ENCODE measurements around the gene ATP1B4.

ATP1B4 gene

DNA sequence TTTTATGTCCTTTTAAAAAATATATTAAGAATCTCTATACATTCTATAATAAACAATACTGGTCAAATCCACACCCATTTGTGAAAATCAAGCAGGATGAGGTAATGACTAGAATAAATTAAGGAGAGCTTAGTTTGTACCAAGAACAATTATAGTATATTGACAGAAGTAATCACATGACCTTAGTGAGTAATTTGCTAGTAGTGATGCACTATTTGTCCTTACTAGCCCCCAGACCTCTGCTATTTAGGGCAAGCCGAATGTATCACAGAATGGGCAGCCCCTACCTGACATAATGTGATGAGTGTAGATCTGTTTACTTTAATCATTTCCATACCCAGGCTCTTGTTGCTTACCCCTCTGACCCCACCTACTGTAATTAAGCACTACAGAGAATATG lies 15.8 kb downstream of the ATP1B4 start:
- DNase-seq: no peak

DNA sequence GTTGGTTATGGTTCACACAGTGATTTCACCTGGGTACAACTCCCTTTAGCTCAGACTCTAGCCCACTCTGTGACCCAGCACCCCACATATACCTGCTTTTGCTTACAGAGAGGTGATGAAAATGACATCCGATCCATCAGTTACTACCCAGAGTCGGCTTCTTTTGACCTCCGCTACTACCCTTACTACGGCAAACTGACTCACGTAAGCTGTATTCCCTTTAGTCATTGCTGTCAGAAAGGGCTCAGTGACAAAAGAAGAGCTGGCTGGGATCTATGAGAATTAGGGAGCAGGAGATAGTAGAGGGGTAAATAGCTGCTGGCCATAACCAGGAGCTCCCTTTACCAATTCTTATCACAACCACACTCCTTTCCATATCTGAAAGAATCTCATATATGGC lies 16.7 kb downstream of the ATP1B4 start:
- no peak for DNase-seq

DNA sequence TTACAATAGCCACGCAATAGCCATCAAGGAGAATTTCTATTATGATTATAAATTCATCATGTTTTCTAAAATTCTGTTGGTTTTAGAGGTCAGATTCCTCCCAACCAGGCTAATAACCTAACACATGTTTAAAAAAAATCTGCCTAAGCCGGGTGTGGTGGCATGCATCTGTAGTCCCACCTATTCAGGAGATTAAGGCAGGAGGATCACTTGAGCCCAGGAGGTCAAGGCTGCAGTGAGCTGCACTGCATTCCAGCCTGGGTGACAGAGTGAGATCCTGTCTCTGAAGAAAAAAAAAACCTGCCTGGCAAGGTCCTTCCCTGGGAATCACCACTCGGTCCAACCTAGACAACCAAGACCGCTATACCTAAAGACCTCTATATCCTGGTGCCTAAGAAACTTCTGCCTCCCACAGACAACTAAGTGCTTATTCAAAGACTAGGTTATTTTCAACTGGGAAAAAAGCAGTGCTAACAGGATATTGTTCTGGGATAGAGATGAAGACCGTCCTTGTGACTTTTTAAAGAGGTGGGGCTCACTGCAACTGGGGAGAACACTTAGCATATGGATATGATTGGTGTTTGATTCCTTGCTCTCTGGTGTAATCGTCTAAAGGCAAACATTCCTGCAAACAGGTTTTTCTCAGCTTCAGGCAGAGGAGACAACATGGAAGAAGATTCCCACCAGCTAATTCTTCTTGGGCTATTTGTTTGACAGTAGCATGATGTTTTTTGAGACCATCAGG lies 18.2 kb downstream of the ATP1B4 start:
- no peak for DNase-seq

GRCh38 chrX:120380699-120381098 lies 18.8 kb downstream of the ATP1B4 start:
- DNase-seq: no peak

DNA sequence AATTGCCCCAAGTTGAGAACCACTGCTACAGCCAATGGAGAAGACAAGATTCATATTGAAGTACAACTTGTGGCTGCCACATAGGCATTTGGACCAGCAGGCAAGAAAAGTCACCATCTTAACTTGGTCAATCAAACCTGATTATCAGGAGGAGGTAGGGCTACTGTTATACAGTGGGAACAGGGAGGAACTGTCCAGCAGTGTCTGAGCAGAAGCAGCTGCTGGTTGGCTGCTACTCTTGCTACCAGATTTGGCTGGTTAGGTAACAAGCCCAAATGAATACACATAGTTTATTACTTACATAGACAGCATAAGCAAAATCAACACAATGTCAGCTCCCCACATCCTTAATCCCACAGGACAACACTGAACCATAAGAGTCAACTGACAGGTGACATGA lies 39.4 kb downstream of the ATP1B4 start:
- DNase-seq: no peak

GRCh38 chrX:120402369-120402768 lies 40.5 kb downstream of the ATP1B4 start:
- no peak for DNase-seq

GRCh38 chrX:120406638-120407037 lies 44.7 kb downstream of the ATP1B4 start:
- no peak for DNase-seq

GRCh38 chrX:120408168-120408567 lies 46.3 kb downstream of the ATP1B4 start:
- DNase-seq: no peak

DNA sequence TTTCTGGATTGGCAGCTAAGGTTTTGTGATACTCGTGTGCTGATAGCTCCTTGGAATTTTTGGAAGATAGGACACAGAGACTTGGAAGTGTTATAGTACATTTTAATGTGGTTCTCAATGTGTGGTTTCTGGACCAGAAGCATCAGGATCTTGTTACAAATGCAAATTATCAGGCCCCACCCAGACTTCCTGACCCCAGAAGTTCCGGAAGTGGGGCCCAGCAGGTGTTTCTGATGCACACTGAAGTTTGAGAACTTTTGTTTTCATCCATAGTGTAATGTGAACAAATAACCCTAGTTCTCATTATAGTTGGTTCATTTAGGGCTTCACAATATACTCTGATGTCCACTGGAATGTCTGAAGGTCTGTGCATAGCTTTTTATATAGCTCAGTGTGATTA lies 57.6 kb downstream of the ATP1B4 start:
- no peak for DNase-seq

- no peak for DNase-seq
Measured at GRCh38 chrX:120426599-120426998, 64.7 kb downstream of the ATP1B4 start.

GRCh38 chrX:120428309-120428708 lies 66.4 kb downstream of the ATP1B4 start:
- DNase-seq: no peak

DNA sequence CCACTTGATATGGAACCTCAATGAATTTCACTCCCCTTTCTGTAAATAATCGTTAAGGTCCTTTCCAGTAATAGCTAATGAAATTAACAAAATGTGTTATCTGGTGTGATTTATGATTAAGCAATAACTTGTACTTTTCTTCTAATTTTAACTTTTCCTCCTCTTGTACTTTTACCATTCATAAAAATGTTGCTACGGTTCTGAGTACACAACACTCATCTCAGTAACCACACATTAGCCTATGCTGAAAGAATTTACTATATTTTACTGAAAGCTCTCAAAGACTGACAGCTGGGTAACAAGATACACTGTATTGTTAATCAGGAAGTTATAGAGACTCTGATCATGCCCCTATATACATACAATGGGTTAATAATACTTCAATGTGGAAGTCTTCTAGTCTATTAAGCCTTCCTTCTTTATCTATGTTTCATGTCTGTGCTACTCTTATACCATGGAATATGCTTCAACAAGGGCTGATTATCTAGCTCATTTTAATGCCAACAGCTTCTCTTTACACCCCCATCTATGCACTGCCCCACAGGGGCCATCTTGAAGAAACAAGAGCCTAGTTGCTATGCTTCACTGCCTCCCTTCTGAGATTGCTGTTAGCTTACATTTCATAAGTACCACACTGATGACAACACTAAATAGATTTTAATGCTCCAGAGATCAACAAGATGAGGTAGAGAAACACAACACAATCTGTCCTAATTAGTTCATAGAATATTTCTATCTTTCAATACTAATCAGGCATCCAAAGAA lies 68.1 kb downstream of the ATP1B4 start:
- DNase-seq: no peak

All from islet precursor cell (in vitro differentiated cells).